ENCODE data around the gene ZSWIM9.

ZSWIM9 gene

DNA sequence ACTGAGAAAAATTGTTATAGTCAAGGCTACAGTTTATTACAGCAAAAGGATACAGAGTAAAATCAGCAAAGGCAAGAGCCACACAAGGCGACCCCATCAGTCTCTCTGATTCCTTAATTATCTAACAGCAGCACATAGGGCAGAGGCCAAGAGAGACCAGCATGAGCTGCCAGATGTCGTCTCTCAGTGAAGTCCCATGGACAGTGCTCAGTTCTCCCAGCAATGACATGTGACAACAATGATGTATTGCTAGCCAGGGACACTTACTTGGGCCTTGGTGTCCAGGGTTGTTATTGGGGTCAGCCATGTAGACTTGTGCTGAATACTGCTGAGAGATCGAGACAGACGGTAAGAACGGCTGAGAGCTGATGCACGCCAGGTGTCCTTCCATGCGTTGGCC, 22.3 kb downstream of the ZSWIM9 start:
- TF ChIP-seq, protein P1, sequence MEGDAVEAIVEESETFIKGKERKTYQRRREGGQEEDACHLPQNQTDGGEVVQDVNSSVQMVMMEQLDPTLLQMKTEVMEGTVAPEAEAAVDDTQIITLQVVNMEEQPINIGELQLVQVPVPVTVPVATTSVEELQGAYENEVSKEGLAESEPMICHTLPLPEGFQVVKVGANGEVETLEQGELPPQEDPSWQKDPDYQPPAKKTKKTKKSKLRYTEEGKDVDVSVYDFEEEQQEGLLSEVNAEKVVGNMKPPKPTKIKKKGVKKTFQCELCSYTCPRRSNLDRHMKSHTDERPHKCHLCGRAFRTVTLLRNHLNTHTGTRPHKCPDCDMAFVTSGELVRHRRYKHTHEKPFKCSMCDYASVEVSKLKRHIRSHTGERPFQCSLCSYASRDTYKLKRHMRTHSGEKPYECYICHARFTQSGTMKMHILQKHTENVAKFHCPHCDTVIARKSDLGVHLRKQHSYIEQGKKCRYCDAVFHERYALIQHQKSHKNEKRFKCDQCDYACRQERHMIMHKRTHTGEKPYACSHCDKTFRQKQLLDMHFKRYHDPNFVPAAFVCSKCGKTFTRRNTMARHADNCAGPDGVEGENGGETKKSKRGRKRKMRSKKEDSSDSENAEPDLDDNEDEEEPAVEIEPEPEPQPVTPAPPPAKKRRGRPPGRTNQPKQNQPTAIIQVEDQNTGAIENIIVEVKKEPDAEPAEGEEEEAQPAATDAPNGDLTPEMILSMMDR (IDR thresholded peaks at IDR 0.05; ENCODE audit: low read depth, low read length, missing control alignments), result no peak
- in situ Hi-C loops (cut with HindIII; ENCODE audit: low sequenced_read_pairs), result no loop called here
- no peak overlapping the region for H3K4me3 ChIP-seq (ENCODE audit: low read depth, low read length)
- DNase-seq (ENCODE audit: low read depth), result no peak

DNA sequence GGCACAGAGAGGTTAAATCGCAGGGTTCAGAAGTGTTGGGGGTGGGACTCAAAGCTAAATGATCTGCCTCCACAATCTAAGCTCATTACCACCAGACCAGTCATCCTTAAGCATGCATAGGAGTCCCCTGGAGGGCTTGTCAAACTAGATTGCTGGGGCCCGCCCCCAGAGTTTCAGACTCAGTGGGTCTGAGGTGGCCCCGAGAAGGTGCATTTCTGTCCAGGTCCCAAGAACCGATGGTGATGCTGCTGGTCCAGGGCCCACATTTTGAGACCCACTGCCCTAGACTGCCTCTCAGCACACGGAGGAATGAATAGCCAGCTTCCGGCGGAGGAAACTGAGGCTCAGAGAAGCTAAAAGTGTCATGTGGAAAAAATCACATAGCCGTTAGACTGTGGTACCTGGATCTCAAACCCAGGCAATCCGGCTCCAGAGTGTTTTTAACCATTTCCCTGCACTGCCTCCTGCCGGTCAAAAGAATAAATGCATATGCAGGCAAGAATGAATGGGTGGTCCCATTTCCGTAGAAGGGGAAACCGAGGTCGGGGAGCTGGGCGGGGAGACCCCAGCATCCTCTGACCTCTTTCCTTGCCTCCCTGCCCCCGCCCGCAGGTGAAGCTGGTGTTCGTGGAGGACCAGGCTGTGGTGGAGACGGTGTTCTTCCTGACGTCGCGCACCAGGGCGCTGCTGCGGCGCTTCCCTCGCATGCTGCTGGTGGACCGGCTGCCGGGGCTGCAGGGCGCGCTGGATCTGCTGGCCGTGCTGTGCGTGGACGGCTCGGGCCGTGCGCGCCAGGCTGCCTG, 23.8 kb downstream of the ZSWIM9 start:
- TF ChIP-seq, protein P1 (IDR thresholded peaks at IDR 0.05; ENCODE audit: low read depth, low read length, missing control alignments), result peak; percentile 57
- in situ Hi-C loops (cut with HindIII; ENCODE audit: low sequenced_read_pairs), result no loop called here
- no peak for DNase-seq (ENCODE audit: low read depth)
- no peak overlapping the region for H3K4me3 ChIP-seq (ENCODE audit: low read depth, low read length)

DNA sequence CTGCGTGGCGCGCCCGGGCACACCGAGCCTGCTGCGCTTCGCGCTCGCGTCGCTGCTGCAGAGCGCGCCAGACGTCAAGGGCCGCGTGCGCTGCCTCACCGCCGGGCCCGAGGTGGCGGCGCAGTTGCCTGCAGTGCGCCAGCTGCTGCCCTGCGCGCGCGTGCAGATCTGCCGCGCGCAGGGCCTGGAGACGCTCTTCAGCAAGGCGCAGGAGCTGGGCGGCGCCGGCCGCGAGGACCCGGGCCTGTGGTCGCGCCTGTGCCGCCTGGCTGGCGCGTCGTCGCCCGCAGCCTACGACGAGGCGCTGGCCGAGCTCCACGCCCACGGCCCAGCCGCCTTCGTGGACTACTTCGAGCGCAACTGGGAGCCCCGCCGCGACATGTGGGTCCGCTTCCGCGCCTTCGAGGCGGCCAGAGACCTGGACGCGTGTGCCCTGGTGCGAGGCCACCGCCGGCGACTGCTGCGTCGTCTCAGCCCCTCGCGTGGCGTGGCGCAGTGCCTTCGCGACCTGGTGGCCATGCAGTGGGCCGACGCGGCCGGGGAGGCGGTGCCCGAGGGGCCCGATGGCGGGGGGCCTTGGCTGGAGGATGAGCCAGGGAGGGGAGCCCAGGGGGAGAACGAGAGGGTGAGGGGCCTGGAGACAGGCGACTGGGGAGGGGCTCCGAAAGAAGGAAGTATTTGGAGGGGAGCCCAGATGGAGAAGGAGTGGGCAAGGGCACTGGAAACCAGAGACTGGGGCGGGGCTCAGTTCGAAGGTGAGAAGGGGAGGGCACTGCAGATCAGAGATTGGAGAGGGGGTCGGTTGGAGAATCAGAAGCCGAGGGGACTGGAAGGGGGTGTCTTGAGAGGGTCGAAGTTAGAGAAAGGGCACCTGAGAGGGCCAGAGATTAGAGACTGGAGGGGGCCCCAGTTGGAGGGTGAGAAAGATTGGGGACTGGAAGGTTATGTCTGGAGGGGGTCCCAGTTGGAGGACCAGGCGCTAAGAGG, 24.7 kb downstream of the ZSWIM9 start:
- TF ChIP-seq, protein P1 (IDR thresholded peaks at IDR 0.05; ENCODE audit: low read depth, low read length, missing control alignments), result no peak
- no peak overlapping the region for H3K4me3 ChIP-seq (ENCODE audit: low read depth, low read length)
- in situ Hi-C loops (cut with HindIII; ENCODE audit: low sequenced_read_pairs), result no loop called here
- no peak for DNase-seq (ENCODE audit: low read depth)

DNA sequence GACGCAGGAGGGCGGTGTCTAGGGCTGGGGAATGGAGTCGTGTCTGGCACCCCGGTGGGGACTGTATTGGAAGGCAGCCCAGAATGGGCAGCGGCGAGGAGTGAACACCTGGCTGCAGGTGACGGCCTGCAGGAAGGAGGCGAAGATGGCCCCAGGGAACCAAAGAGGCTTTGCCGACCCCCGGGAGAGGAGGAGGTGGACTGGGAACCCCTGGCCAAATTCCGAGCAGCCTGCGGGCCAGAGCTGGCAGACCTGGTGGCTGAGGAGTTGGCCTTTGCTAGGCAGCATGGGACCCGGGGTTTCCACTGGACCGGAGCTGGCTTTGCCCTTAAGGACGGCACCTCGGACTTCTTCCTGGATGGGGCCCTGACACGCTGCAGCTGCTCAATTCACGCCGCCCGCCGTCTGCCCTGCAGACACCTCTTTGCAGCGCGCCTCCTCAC, 25.9 kb downstream of the ZSWIM9 start:
- no peak overlapping the region for H3K4me3 ChIP-seq (ENCODE audit: low read depth, low read length)
- in situ Hi-C loops (cut with HindIII; ENCODE audit: low sequenced_read_pairs), result no loop called here
- TF ChIP-seq, protein P1 (IDR thresholded peaks at IDR 0.05; ENCODE audit: low read depth, low read length, missing control alignments), result no peak
- no peak for DNase-seq (ENCODE audit: low read depth)

DNA sequence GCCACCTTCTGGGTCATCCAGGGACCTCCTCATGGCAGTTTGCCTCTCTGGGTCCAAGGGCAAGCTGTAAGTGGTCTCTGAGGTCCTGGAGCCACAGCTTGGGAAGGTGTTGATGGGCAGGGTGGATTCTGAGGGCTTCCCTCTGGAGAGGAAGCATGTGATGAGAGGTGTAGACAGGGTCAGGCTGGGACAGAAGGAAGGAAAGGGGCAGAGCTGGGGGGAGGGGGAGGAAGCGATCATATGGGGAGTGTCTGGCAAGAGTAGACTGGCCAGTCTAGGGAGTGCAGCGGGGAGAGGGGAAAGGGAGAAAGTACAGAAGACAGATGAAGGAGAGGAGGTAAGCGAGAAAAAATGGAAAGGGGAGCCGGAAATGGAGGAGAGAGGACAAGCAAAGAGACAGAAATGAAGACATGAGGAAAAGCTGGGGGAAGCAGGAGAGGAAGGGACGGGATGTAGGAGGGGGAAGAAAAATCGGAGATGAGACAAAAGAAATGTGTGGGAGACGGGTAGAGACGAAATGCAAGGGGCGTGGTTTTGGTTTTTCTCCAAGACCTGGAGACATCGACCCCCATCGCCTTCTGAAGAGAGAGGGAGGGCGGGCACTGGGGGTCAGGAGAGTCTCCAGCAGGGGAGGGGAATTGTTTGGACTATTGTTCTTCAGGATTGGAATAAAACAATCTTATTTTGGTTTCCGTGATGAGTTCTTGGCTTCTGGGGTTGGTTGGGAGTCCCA, 26.6 kb downstream of the ZSWIM9 start:
- H3K4me3 ChIP-seq (ENCODE audit: low read depth, low read length), result no peak overlapping the region
- no peak for DNase-seq (ENCODE audit: low read depth)
- in situ Hi-C loops (cut with HindIII; ENCODE audit: low sequenced_read_pairs), result no loop called here
- TF ChIP-seq, protein P1 (IDR thresholded peaks at IDR 0.05; ENCODE audit: low read depth, low read length, missing control alignments), result no peak
